GM12865 (cell line): ENCODE results near the gene PRDM16.
"Not testable (repeated sequence)": the region's sequence is repeated elsewhere in the genome, so short reads cannot be mapped to it uniquely, and the experiment has no call there.

ENCODE experiments used
- DNase-seq: peaks from one replicate; pipeline ENCODE4 v3.0.0; 2010; ENCODE audit warnings: low read depth
- H3K4me3 ChIP-seq: 2 replicates; pipeline ENCODE4 v1.5.1; 2011; ENCODE audit warnings: mild to moderate bottlenecking, low read depth, low read length, control low read depth
- CTCF ChIP-seq: IDR thresholded peaks from 2 replicates; pipeline ENCODE4 v1.5.1; 2011; ENCODE audit warnings: low read length, control low read depth, low read depth, inconsistent platforms; ENCODE audit not compliant: insufficient read depth; ENCODE audit errors: missing control alignments

The PRDM16 gene

GRCh38 chr1:3161176-3161840 is 92.3 kb downstream of the PRDM16 start:
- no peak for TF ChIP-seq CTCF
- H3K4me3 ChIP-seq = no peak overlapping the region
- no peak for DNase-seq

- no peak for DNase-seq
- H3K4me3 ChIP-seq = no peak overlapping the region
- no peak for TF ChIP-seq CTCF
Observed at GRCh38 chr1:3162322-3162882, 93.4 kb downstream of the PRDM16 start.

DNA sequence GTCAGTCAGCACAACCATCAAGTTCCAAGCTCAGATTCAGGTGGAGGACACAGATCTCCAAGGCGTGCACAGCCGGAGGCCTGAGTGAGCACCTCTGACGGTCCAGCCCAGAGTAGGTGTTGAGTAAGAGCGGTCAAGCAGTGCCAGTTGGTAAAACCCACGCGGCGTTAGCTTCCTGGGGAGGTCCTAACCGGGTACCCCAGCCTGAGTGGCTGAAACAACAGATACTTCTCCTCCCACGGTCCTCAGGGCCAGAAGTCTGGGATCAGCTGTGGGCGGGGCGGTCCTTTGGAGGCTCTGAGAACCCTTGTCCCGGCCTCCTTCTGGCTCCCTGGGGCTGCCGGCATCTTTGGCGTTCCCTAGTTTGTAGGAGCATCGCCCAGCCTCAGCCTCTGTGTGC is 94.4 kb downstream of the PRDM16 start:
- no peak overlapping the region for H3K4me3 ChIP-seq
- DNase-seq = no peak
- no peak for TF ChIP-seq CTCF

DNA sequence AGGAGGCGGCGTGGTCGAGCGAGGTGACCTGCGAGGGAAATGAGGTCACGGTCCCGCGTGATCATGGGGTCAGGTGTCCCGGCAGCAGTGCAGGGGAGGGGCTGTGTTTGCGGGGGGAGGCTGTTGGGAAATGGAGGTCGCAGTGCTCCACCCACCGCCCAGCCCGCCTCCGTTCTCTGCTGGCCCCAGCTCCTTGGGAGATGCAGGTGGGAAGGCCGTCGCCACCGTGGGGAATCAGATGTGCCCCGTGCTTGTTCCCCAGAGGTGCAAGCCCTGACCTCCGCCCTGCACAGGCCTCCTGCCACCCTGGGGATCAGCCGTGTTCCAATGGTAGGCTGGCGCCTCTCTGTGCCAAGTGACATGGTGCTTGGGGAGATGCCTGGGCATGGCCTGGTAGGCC is 95.7 kb downstream of the PRDM16 start:
- DNase-seq = no peak
- H3K4me3 ChIP-seq = no peak overlapping the region
- no peak for TF ChIP-seq CTCF

DNA sequence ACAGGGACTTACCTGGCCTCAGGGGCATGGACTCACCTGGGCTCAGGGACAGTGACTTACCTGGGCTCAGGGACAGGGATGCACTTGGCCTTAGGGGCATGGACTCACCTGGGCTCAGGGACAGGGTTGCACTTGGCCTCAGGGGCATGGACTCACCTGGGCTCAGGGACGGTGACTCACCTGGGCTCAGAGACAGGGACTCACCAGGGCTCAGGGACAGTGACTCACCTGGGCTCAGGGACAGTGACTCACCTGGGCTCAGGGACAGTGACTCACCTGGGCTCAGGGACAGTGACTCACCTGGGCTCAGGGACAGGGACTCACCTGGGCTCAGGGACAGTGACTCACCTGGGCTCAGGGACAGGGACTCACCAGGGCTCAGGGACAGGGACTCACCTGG is 96.2 kb downstream of the PRDM16 start:
- H3K4me3 ChIP-seq, DNase-seq: not testable (repeated sequence)

DNA sequence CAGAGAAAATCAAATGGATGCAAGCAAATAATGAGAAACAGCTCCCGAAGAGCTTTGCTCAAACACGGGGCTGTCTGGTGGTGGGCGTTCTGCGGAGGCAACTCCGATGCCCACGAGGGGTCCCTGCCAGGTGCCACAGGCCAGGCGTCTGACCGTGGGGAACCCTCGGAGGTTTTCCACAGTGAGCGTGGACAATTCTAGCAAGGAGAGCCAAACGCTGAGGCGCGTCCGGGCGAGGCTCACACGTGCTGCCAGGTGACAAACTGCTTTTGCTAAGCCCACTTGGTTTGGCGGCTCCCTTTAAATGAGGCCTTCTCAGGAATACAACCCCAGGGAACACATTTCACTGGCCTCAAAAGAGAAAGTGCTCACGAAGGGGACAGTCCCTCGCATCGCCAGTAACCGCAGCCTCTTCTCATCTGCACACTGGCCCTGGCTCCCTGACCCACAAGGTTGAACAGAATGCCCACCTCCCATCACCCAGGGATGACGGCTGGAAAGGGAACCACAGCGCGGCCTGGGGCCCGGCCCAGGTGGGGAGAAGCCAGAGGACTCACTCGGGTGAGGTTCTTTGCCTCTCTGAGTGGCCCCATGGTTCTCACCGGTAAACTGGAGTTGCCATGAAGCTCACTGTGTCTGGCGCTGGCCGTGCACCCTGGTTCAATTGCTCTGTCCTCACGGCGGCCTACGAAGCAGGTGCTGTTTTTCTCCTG is 97.4 kb downstream of the PRDM16 start:
- no peak for DNase-seq
- no peak overlapping the region for H3K4me3 ChIP-seq
- no peak for TF ChIP-seq CTCF

GRCh38 chr1:3167255-3167654 is 98.3 kb downstream of the PRDM16 start:
- TF ChIP-seq CTCF = no peak
- no peak for DNase-seq
- H3K4me3 ChIP-seq = no peak overlapping the region
